Upper lobe of left lung (tissue), 6 donors: ENCODE measurements around the gene ST3GAL6. TPM values are rescaled to one million over a fixed set of nuclear protein-coding genes. Genes with fewer than 3 reads are reported as not detected.

Experiments
- ATAC-seq, 2 donors: fragments of 200-7000 bp; cut with Tn5 transposase; one replicate each; pipeline ENCODE4 v1.9.1; 2022; ENCODE audit warnings: mild to moderate bottlenecking in 2 of 2, moderate library complexity in 2 of 2; ENCODE audit not compliant: low FRiP score in 2 of 2
- DNase-seq, 2 donors: peaks; one replicate each; pipeline ENCODE4 v3.0.0-alpha.2; 2019 to 2020
- H3K27ac ChIP-seq, 4 donors: fragments of 200-600 bp; sonication (generic); one replicate each; pipeline ENCODE4 v1.5.1; 2016 to 2019
- H3K27me3 ChIP-seq, 4 donors: fragments of 200-600 bp; sonication (generic); one replicate each; pipeline ENCODE4 v1.5.1; 2017 to 2019
- H3K36me3 ChIP-seq, 4 donors: fragments of 200-600 bp; sonication (generic); one replicate each; pipeline ENCODE4 v1.5.1; 2016 to 2019
- H3K4me1 ChIP-seq, 4 donors: fragments of 200-600 bp; sonication (generic); one replicate each; pipeline ENCODE4 v1.5.1; 2018 to 2019
- H3K4me3 ChIP-seq, 4 donors: fragments of 200-600 bp; sonication (generic); one replicate each; pipeline ENCODE4 v1.5.1; 2017 to 2019; ENCODE audit warnings: mild to moderate bottlenecking in 2 of 4, moderate library complexity in 1 of 4
- H3K9me3 ChIP-seq, 4 donors: fragments of 200-600 bp; sonication (generic); one replicate each; pipeline ENCODE4 v1.5.1; 2018 to 2019
- EP300 ChIP-seq, 4 donors: sonication (generic); formaldehyde crosslinking; IDR thresholded peaks; one replicate each; pipeline ENCODE4 v1.5.1; 2017; ENCODE audit warnings: antibody characterized with exemption in 4 of 4, control low read depth in 2 of 4
- POLR2A ChIP-seq, 4 donors: fragments of 450-650 bp; IDR thresholded peaks; one replicate each; pipeline ENCODE4 v1.5.1; 2016 to 2017; ENCODE audit warnings: antibody characterized with exemption in 4 of 4, mild to moderate bottlenecking in 2 of 4
- POLR2AphosphoS5 ChIP-seq, 2 donors: sonication (generic); formaldehyde crosslinking; IDR thresholded peaks; one replicate each; pipeline ENCODE4 v1.5.1; 2017; ENCODE audit warnings: antibody characterized with exemption in 2 of 2
- WGBS, 2 donors: methylation state at CpG; one replicate each; pipeline ENCODE4 v1.1.5; 2017 to 2018; 5-methylcytosine and 5-hydroxymethylcytosine counted together
- total RNA-seq, 6 donors: library from RNA; depleted of rRNA in 4 of 6; stranded (reverse); fragments of >200 nt in 4 of 6; gene quantifications; one replicate each; pipeline versions ENCODE4 v1.1.0 to v1.2.1, GENCODE V29; 2016 to 2021
- TF ChIP-seq, protein P1 (sequence below), 6 experiments: fragments of 450-650 bp in 4 of 6; fragments of 200-600 bp in 2 of 6; sonication (generic) in 2 of 6; IDR thresholded peaks; one replicate each; pipeline ENCODE4 v1.5.1; 2016 to 2019; ENCODE audit warnings: antibody characterized with exemption in 6 of 6
- donor health status: DM: no; HTN: no; CAD: no; lungs with moderate emphysema.
- donor health status: DM: no; HTN: yes; CAD: no; lungs with severe emphysema.

Gene ST3GAL6
- total RNA-seq, 6 donors from 2014 or later, result 11.2 to 29.3 (median 24.5) TPM

DNA sequence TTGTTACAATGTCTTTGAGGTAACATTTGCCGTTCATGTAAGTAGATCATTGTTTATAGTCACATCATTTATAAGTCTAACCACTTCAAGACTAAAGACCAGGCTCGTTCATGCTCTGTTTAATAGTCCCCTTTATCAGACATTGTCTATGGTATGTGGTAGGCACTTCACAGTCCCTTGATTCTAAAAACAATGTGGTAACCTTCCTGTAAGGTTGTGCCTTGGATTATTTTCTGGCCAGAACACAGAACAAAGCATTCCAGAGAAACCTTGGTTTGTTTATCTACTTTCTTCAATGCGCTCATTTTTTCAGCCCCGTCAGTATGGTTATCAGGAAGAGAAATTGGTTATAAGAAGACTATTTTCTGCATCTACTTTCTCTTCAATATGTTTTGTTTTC lies 16.3 kb upstream of the ST3GAL6 start:
- TF ChIP-seq POLR2A (IDR thresholded peaks at IDR 0.05) (no peak), POLR2AphosphoS5 (IDR thresholded peaks at IDR 0.05) (no peak), EP300 (IDR thresholded peaks at IDR 0.05) (no peak)
- TF ChIP-seq, protein P1, sequence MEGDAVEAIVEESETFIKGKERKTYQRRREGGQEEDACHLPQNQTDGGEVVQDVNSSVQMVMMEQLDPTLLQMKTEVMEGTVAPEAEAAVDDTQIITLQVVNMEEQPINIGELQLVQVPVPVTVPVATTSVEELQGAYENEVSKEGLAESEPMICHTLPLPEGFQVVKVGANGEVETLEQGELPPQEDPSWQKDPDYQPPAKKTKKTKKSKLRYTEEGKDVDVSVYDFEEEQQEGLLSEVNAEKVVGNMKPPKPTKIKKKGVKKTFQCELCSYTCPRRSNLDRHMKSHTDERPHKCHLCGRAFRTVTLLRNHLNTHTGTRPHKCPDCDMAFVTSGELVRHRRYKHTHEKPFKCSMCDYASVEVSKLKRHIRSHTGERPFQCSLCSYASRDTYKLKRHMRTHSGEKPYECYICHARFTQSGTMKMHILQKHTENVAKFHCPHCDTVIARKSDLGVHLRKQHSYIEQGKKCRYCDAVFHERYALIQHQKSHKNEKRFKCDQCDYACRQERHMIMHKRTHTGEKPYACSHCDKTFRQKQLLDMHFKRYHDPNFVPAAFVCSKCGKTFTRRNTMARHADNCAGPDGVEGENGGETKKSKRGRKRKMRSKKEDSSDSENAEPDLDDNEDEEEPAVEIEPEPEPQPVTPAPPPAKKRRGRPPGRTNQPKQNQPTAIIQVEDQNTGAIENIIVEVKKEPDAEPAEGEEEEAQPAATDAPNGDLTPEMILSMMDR (IDR thresholded peaks at IDR 0.05), result no peak
- WGBS, 2 donors, result 48 to 58% methylated on average over 4 of the region's 4 CpGs
- Histone ChIP-seq H3K9me3 (no peaks in the 10 kb centered on the region), H3K4me1 (peaks cover 0 to 7% (median 0%) of the 10 kb centered on the region in 4 donors), H3K36me3 (no peaks in the 10 kb centered on the region), H3K27me3 (no peaks in the 10 kb centered on the region), H3K4me3 (no peak overlapping the region), H3K27ac (no peak overlapping the region)
- DNase-seq (no peak), ATAC-seq (no peak)

DNA sequence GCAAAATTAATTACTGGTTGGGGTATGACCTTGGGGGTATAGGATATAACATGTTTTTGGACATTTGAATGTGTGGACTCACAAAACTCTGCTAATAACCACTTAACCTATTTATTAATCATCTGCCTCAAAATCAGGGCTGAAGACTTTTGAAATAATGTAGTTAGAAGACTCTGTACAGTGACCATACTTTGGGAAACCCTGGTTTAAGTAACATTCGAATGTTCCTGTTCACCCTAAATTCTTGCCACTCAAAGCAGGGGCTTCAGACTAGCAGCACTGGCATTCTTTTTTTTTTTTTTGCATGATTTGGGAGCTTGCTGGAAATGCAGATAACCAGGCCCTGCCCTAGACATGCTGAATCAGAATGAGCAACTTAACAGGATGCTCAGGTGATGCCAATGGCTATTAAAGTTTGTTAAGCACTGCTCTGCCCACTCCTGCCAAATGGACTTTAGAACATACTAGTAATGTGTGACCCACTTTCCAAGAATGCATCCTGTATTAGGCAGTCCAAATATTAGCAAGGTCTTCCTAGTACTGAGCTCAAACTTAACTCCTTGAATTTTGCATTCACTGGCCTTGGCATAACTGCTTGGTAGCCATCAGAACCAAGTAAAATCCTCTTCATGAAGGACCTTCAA lies 12.7 kb upstream of the ST3GAL6 start:
- H3K36me3 ChIP-seq, result no peaks in the 10 kb centered on the region
- no peaks in the 10 kb centered on the region for H3K9me3 ChIP-seq
- DNase-seq, result no peak
- 81% methylated on average over 1 of the region's 1 CpG for WGBS, 2 donors
- H3K4me1 ChIP-seq, result no peaks in the 10 kb centered on the region
- TF ChIP-seq EP300 (IDR thresholded peaks at IDR 0.05) (no peak), POLR2AphosphoS5 (IDR thresholded peaks at IDR 0.05) (no peak), POLR2A (IDR thresholded peaks at IDR 0.05) (no peak)
- TF ChIP-seq, protein P1 (IDR thresholded peaks at IDR 0.05), result no peak
- ATAC-seq, result no peak
- H3K27me3 ChIP-seq, result no peaks in the 10 kb centered on the region
- H3K27ac ChIP-seq, result no peak overlapping the region
- no peak overlapping the region for H3K4me3 ChIP-seq

DNA sequence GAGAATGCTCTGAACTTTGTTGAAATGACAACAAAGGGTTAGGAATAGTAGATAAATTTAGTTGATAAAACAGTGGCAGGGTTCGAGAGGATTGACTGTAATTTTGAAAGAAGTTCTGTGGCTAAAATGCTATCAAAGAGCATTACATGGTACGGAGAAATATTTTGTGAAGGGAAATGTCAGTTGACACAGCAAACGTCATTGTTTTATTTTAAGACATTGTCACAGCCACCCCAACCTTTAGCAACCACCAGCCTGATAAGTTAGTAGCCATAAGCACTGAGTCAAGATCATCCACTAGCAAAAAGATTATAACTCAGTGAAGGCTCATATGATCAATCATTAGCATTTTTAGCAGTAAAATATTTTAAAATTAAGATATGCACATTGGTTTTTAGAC lies 8.7 kb upstream of the ST3GAL6 start:
- no peak for ATAC-seq
- DNase-seq, result no peak
- 55 to 62% methylated on average over 3 of the region's 3 CpGs for WGBS, 2 donors
- Histone ChIP-seq H3K27ac (no peak overlapping the region), H3K4me1 (no peaks in the 10 kb centered on the region), H3K4me3 (no peak overlapping the region), H3K36me3 (no peaks in the 10 kb centered on the region), H3K9me3 (no peaks in the 10 kb centered on the region), H3K27me3 (no peaks in the 10 kb centered on the region)
- no peak for TF ChIP-seq EP300 (IDR thresholded peaks at IDR 0.05)
- TF ChIP-seq POLR2AphosphoS5 (IDR thresholded peaks at IDR 0.05), result no peak
- no peak for TF ChIP-seq POLR2A (IDR thresholded peaks at IDR 0.05)
- TF ChIP-seq, protein P1 (IDR thresholded peaks at IDR 0.05), result no peak

DNA sequence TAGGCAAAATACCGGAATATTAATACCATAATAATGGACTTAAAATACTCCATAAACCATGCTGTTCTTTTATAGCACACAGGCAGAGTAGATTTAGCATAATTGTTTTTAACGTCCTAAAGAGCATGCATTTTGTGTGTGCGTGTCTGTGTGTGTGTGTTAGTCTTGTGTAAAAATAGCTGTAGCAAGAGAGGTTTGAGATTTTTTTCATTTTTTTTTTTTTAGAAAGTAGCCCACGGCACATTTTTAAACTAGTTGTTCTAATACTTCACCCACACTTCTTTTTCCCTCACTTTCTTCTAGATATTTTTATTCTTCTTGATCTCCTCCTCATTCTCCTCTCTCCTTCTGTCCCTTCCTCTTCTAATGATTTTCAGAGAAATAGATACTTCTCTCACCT lies 7.5 kb upstream of the ST3GAL6 start:
- ATAC-seq (no peak), DNase-seq (no peak)
- no peaks in the 10 kb centered on the region for H3K4me1 ChIP-seq
- 78 to 81% methylated on average over 4 of the region's 4 CpGs for WGBS, 2 donors
- no peaks in the 10 kb centered on the region for H3K36me3 ChIP-seq
- no peaks in the 10 kb centered on the region for H3K27me3 ChIP-seq
- no peaks in the 10 kb centered on the region for H3K9me3 ChIP-seq
- no peak overlapping the region for H3K27ac ChIP-seq
- TF ChIP-seq EP300 (IDR thresholded peaks at IDR 0.05) (no peak), POLR2A (IDR thresholded peaks at IDR 0.05) (no peak), POLR2AphosphoS5 (IDR thresholded peaks at IDR 0.05) (no peak)
- no peak overlapping the region for H3K4me3 ChIP-seq

DNA sequence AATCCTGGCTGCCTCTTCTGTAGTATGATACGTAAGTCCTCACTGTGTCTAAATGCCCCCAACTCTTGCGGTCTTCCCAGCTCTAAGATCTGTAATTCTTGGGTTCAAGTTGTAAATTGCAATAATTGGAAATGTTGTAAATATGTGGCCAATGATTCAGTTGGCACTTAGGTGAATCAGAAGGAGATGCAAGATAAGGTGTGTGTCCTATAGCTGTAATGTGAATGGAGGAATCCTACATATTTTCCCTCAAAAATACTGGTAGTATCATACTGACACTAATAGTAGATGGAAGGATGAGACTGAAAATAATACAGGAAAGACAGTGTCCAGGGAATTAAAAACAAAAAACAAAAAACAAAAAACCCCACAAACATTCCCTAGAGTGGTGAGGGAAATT lies 3.5 kb upstream of the ST3GAL6 start:
- ATAC-seq, result no peak
- no peaks in the 10 kb centered on the region for H3K9me3 ChIP-seq
- no peaks in the 10 kb centered on the region for H3K27me3 ChIP-seq
- no peak overlapping the region for H3K27ac ChIP-seq
- no peak for TF ChIP-seq POLR2AphosphoS5 (IDR thresholded peaks at IDR 0.05)
- TF ChIP-seq POLR2A (IDR thresholded peaks at IDR 0.05), result no peak
- no peak for TF ChIP-seq EP300 (IDR thresholded peaks at IDR 0.05)
- TF ChIP-seq, protein P1 (IDR thresholded peaks at IDR 0.05), result no peak
- WGBS, 2 donors, result 94 to 95% methylated on average over 2 of the region's 2 CpGs
- no peaks in the 10 kb centered on the region for H3K36me3 ChIP-seq
- H3K4me1 ChIP-seq, result peaks cover 30 to 33% (median 31%) of the 10 kb centered on the region in 4 donors
- no peak overlapping the region for H3K4me3 ChIP-seq
- no peak for DNase-seq
